Measurements from ENCODE around the gene PLEKHG3. TPM values are rescaled to one million over a fixed set of nuclear protein-coding genes. Genes with fewer than 3 reads are reported as not detected.

PLEKHG3 gene
- total and polyA plus RNA-seq, 2 experiments from 2014 or later = 23.0 to 83.1 TPM

DNA sequence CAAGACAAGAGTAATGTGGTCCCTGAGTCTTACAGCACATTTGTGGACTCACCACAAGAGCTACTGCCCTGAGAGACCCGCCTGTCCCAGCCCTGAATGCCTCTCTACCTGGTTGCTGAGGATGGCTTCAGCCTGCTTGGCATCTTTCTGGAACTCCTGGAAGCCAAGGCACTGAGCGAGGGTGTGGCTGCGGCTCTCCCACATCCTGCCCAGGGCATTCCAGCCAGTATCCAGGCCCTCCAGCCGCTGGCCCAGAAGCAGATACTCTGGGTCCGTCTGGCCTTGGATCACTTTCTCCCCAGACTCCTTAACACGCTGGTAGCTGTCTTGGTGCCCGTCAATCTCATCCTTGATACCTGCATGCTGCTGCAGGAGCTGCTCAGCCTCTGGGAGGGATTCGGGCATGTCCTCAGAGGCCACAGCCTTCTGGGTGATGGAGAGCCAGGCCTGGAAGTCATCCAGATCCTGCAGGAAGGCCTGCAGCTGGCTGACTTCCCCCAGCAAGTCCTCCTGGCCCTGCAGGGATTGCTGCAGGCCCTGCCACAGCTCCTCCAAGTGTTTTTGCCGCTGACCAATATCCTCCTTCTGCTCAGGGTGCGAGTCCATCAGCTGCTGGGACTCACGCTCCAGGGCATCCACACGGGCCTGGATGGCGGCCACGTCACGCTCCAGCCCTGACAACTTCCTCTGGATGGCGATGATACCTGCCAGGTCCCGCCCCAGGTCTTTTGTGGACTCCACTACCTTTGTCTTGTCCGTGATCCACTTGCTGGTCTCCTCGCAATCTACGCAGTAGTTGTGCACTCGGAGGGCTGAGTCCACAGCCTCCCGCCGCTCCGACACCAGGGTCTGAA, 82.3 kb downstream of the PLEKHG3 start (continued):
- TF ChIP-seq, protein P1, sequence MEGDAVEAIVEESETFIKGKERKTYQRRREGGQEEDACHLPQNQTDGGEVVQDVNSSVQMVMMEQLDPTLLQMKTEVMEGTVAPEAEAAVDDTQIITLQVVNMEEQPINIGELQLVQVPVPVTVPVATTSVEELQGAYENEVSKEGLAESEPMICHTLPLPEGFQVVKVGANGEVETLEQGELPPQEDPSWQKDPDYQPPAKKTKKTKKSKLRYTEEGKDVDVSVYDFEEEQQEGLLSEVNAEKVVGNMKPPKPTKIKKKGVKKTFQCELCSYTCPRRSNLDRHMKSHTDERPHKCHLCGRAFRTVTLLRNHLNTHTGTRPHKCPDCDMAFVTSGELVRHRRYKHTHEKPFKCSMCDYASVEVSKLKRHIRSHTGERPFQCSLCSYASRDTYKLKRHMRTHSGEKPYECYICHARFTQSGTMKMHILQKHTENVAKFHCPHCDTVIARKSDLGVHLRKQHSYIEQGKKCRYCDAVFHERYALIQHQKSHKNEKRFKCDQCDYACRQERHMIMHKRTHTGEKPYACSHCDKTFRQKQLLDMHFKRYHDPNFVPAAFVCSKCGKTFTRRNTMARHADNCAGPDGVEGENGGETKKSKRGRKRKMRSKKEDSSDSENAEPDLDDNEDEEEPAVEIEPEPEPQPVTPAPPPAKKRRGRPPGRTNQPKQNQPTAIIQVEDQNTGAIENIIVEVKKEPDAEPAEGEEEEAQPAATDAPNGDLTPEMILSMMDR (conservative IDR thresholded peaks at IDR 0.05; ENCODE audit: low read depth in 2 of 2) = no peak
- TF ChIP-seq, protein P2, sequence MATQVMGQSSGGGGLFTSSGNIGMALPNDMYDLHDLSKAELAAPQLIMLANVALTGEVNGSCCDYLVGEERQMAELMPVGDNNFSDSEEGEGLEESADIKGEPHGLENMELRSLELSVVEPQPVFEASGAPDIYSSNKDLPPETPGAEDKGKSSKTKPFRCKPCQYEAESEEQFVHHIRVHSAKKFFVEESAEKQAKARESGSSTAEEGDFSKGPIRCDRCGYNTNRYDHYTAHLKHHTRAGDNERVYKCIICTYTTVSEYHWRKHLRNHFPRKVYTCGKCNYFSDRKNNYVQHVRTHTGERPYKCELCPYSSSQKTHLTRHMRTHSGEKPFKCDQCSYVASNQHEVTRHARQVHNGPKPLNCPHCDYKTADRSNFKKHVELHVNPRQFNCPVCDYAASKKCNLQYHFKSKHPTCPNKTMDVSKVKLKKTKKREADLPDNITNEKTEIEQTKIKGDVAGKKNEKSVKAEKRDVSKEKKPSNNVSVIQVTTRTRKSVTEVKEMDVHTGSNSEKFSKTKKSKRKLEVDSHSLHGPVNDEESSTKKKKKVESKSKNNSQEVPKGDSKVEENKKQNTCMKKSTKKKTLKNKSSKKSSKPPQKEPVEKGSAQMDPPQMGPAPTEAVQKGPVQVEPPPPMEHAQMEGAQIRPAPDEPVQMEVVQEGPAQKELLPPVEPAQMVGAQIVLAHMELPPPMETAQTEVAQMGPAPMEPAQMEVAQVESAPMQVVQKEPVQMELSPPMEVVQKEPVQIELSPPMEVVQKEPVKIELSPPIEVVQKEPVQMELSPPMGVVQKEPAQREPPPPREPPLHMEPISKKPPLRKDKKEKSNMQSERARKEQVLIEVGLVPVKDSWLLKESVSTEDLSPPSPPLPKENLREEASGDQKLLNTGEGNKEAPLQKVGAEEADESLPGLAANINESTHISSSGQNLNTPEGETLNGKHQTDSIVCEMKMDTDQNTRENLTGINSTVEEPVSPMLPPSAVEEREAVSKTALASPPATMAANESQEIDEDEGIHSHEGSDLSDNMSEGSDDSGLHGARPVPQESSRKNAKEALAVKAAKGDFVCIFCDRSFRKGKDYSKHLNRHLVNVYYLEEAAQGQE (IDR thresholded peaks at IDR 0.05; ENCODE audit: unreplicated experiment) = no peak
- TF ChIP-seq ZNF331 (CRISPR knock-in tag; IDR thresholded peaks at IDR 0.05; ENCODE audit: low read depth) (no peak), POLR2AphosphoS5 (IDR thresholded peaks at IDR 0.05; ENCODE audit: low read depth) (no peak), EZH2phosphoT487 (IDR thresholded peaks at IDR 0.05; ENCODE audit: unreplicated experiment) (no peak)

DNA sequence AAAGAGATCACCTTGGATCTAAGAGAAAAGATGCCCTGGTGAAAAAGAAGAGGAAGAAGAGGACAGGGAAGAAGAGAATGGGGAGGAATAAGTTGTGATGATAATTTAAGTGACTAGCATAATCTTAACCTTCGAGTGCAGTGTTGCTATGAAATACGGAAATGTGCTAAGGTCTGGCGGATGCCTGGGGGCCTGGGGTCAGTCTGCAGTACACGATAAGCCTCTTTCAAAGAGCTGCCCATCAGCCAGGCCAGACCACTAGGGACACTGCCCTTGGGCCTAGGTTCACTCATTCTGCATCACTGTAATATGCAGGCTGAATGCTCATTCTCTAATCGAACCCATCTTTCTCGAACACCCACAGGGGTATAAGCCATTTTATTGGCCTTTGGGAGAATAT, 83.4 kb downstream of the PLEKHG3 start:
- peaks cover 9% of the 10 kb centered on the region for H3K4me1 Mint-ChIP-seq
- TF ChIP-seq, protein P3, sequence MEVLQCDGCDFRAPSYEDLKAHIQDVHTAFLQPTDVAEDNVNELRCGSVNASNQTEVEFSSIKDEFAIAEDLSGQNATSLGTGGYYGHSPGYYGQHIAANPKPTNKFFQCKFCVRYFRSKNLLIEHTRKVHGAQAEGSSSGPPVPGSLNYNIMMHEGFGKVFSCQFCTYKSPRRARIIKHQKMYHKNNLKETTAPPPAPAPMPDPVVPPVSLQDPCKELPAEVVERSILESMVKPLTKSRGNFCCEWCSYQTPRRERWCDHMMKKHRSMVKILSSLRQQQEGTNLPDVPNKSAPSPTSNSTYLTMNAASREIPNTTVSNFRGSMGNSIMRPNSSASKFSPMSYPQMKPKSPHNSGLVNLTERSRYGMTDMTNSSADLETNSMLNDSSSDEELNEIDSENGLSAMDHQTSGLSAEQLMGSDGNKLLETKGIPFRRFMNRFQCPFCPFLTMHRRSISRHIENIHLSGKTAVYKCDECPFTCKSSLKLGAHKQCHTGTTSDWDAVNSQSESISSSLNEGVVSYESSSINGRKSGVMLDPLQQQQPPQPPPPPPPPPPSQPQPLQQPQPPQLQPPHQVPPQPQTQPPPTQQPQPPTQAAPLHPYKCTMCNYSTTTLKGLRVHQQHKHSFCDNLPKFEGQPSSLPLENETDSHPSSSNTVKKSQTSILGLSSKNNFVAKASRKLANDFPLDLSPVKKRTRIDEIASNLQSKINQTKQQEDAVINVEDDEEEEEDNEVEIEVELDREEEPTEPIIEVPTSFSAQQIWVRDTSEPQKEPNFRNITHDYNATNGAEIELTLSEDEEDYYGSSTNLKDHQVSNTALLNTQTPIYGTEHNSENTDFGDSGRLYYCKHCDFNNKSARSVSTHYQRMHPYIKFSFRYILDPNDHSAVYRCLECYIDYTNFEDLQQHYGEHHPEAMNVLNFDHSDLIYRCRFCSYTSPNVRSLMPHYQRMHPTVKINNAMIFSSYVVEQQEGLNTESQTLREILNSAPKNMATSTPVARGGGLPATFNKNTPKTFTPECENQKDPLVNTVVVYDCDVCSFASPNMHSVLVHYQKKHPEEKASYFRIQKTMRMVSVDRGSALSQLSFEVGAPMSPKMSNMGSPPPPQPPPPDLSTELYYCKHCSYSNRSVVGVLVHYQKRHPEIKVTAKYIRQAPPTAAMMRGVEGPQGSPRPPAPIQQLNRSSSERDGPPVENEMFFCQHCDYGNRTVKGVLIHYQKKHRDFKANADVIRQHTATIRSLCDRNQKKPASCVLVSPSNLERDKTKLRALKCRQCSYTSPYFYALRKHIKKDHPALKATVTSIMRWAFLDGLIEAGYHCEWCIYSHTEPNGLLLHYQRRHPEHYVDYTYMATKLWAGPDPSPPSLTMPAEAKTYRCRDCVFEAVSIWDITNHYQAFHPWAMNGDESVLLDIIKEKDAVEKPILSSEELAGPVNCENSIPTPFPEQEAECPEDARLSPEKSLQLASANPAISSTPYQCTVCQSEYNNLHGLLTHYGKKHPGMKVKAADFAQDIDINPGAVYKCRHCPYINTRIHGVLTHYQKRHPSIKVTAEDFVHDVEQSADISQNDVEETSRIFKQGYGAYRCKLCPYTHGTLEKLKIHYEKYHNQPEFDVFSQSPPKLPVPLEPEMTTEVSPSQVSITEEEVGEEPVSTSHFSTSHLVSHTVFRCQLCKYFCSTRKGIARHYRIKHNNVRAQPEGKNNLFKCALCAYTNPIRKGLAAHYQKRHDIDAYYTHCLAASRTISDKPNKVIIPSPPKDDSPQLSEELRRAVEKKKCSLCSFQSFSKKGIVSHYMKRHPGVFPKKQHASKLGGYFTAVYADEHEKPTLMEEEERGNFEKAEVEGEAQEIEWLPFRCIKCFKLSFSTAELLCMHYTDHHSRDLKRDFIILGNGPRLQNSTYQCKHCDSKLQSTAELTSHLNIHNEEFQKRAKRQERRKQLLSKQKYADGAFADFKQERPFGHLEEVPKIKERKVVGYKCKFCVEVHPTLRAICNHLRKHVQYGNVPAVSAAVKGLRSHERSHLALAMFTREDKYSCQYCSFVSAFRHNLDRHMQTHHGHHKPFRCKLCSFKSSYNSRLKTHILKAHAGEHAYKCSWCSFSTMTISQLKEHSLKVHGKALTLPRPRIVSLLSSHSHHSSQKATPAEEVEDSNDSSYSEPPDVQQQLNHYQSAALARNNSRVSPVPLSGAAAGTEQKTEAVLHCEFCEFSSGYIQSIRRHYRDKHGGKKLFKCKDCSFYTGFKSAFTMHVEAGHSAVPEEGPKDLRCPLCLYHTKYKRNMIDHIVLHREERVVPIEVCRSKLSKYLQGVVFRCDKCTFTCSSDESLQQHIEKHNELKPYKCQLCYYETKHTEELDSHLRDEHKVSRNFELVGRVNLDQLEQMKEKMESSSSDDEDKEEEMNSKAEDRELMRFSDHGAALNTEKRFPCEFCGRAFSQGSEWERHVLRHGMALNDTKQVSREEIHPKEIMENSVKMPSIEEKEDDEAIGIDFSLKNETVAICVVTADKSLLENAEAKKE (CRISPR knock-in tag; IDR thresholded peaks at IDR 0.05) = no peak
- no peak for TF ChIP-seq CREB1 (CRISPR knock-in tag; IDR thresholded peaks at IDR 0.05; ENCODE audit: low read depth)
- TF ChIP-seq, protein P4, sequence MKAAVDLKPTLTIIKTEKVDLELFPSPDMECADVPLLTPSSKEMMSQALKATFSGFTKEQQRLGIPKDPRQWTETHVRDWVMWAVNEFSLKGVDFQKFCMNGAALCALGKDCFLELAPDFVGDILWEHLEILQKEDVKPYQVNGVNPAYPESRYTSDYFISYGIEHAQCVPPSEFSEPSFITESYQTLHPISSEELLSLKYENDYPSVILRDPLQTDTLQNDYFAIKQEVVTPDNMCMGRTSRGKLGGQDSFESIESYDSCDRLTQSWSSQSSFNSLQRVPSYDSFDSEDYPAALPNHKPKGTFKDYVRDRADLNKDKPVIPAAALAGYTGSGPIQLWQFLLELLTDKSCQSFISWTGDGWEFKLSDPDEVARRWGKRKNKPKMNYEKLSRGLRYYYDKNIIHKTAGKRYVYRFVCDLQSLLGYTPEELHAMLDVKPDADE (IDR thresholded peaks at IDR 0.05) = no peak
- TF ChIP-seq STAT1 (IDR thresholded peaks at IDR 0.05; ENCODE audit: unreplicated experiment) = no peak
- no peak for TF ChIP-seq JUNB (IDR thresholded peaks at IDR 0.05; ENCODE audit: unreplicated experiment)
- no peak for TF ChIP-seq ZNF331 (CRISPR knock-in tag; IDR thresholded peaks at IDR 0.05; ENCODE audit: low read depth)
- no peak for TF ChIP-seq EZH2 (IDR thresholded peaks at IDR 0.05; ENCODE audit: low read depth, unreplicated experiment)
- no peak for TF ChIP-seq POLR2AphosphoS5 (IDR thresholded peaks at IDR 0.05; ENCODE audit: low read depth)

More for the DNA sequence above, 83.4 kb downstream of the PLEKHG3 start:
- no peak overlapping the region for H2AFZ ChIP-seq
- H3K27ac ChIP-seq (ENCODE audit: low read depth) = no peak overlapping the region
- H3K27me3 ChIP-seq (ENCODE audit: insufficient read depth) = no peaks in the 10 kb centered on the region
- no peak for DNase-seq (ENCODE audit: low spot score)
- ATAC-seq = no peak
- H4K20me1 ChIP-seq (replicated peaks; ENCODE audit: insufficient read depth) = no peaks in the 10 kb centered on the region
- no peak overlapping the region for H3K4me2 ChIP-seq
- no peaks in the 10 kb centered on the region for H3K36me3 ChIP-seq (ENCODE audit: insufficient read depth)
- peaks cover 5% of the 10 kb centered on the region; the same call in 1 of the 2 replicates for H3K4me1 ChIP-seq (ENCODE audit: insufficient read depth)
- no peaks in the 10 kb centered on the region for H3K36me3 Mint-ChIP-seq (ENCODE audit: low read depth)
- H3K27ac Mint-ChIP-seq = no peak overlapping the region
- no peak overlapping the region for H3K4me3 Mint-ChIP-seq
- no peaks in the 10 kb centered on the region for H3F3A ChIP-seq (replicated peaks; ENCODE audit: low read depth)
- no peaks in the 10 kb centered on the region for H3K9me3 Mint-ChIP-seq
- H3K27me3 Mint-ChIP-seq (ENCODE audit: insufficient read depth, low read depth, poor library complexity) = peaks cover 4% of the 10 kb centered on the region
- no peaks in the 10 kb centered on the region for H3K79me2 ChIP-seq (replicated peaks; ENCODE audit: insufficient read depth)
- peaks cover 5% of the 10 kb centered on the region; the same call in 1 of the 2 replicates for H3K9me2 ChIP-seq (ENCODE audit: insufficient read depth)
- no peak overlapping the region for H3K4me3 ChIP-seq
